ENCODE results near the gene LZTR1.
A peak's percentile ranks its signal among the peaks of the same experiment; 100 is the strongest.

LZTR1 gene

GRCh38 chr22:20951151-20951931 lies 30.8 kb upstream of the LZTR1 start:
- no peak for DNase-seq (ENCODE audit: low read depth)

GRCh38 chr22:20951932-20952380 lies 30.1 kb upstream of the LZTR1 start:
- no peak for DNase-seq (ENCODE audit: low read depth)

- no peak for DNase-seq (ENCODE audit: low read depth)
Observed at GRCh38 chr22:20952544-20953341, 29.4 kb upstream of the LZTR1 start.

GRCh38 chr22:20953342-20953608 lies 28.8 kb upstream of the LZTR1 start:
- no peak for DNase-seq (ENCODE audit: low read depth)

- peak; percentile 29 for DNase-seq (ENCODE audit: low read depth)
Observed at GRCh38 chr22:20953668-20954500, 28.2 kb upstream of the LZTR1 start.

GRCh38 chr22:20955548-20955947 lies 26.5 kb upstream of the LZTR1 start:
- no peak for DNase-seq (ENCODE audit: low read depth)

- no peak for DNase-seq (ENCODE audit: low read depth)
Observed at GRCh38 chr22:20956258-20957101, 25.6 kb upstream of the LZTR1 start.

GRCh38 chr22:20957102-20957682 lies 24.9 kb upstream of the LZTR1 start:
- no peak for DNase-seq (ENCODE audit: low read depth)

- DNase-seq (ENCODE audit: low read depth) = no peak
Observed at GRCh38 chr22:20957683-20958431, 24.2 kb upstream of the LZTR1 start.

GRCh38 chr22:20959578-20960461 lies 22.3 kb upstream of the LZTR1 start:
- no peak for DNase-seq (ENCODE audit: low read depth)

GRCh38 chr22:20960609-20961008 lies 21.5 kb upstream of the LZTR1 start:
- DNase-seq (ENCODE audit: low read depth) = no peak

- DNase-seq (ENCODE audit: low read depth) = no peak
Observed at GRCh38 chr22:20962491-20962945, 19.6 kb upstream of the LZTR1 start.

- DNase-seq (ENCODE audit: low read depth) = no peak
Observed at GRCh38 chr22:20963201-20964052, 18.7 kb upstream of the LZTR1 start.

GRCh38 chr22:20964090-20964798 lies 17.9 kb upstream of the LZTR1 start:
- DNase-seq (ENCODE audit: low read depth) = no peak

GRCh38 chr22:20964799-20965103 lies 17.3 kb upstream of the LZTR1 start:
- no peak for DNase-seq (ENCODE audit: low read depth)

- DNase-seq (ENCODE audit: low read depth) = no peak
Observed at GRCh38 chr22:20965104-20965887, 16.8 kb upstream of the LZTR1 start.

Data from fibroblast of the conjunctiva (primary cell).